DOHH2 (cell line): ENCODE measurements around the gene GJC2.

Experiments used
- H3F3A ChIP-seq: fragments of 200-600 bp; sonication (generic), shearing (Covaris generic); 2 replicates; pipeline ENCODE4 v1.6.0; 2016; ENCODE audit warnings: antibody characterized with exemption, mild to moderate bottlenecking; ENCODE audit not compliant: control insufficient read depth, insufficient read depth
- H3K27ac ChIP-seq: fragments of 200-600 bp; sonication (generic); 2 replicates; pipeline ENCODE4 v1.5.1; 2014; ENCODE audit warnings: low read depth, mild to moderate bottlenecking, low read length, moderate library complexity
- H3K27me3 ChIP-seq: fragments of 200-600 bp; sonication (generic); 2 replicates; pipeline ENCODE4 v1.6.1; 2014; ENCODE audit warnings: mild to moderate bottlenecking, low read length, mixed read lengths; ENCODE audit not compliant: control insufficient read depth
- H3K36me3 ChIP-seq: fragments of 200-600 bp; sonication (generic); 2 replicates; pipeline ENCODE4 v1.6.1; 2014; ENCODE audit warnings: mild to moderate bottlenecking, low read length, moderate library complexity, mixed read lengths; ENCODE audit not compliant: control insufficient read depth
- H3K4me1 ChIP-seq: fragments of 200-600 bp; sonication (generic); 2 replicates; pipeline ENCODE4 v1.6.1; 2014; ENCODE audit warnings: mild to moderate bottlenecking, low read length, mixed read lengths; ENCODE audit not compliant: control insufficient read depth
- H3K4me2 ChIP-seq: fragments of 200-600 bp; sonication (generic); 2 replicates; pipeline ENCODE4 v1.6.0; 2014; ENCODE audit warnings: mild to moderate bottlenecking, low read length, moderate library complexity
- H3K4me3 ChIP-seq: fragments of 200-600 bp; sonication (generic); 2 replicates; pipeline ENCODE4 v1.5.1; 2014; ENCODE audit warnings: mild to moderate bottlenecking, low read length, mixed read lengths
- H3K79me2 ChIP-seq: fragments of 200-600 bp; sonication (generic); 2 replicates; pipeline ENCODE4 v1.6.1; 2014; ENCODE audit warnings: mild to moderate bottlenecking, low read length, mixed read lengths; ENCODE audit not compliant: control insufficient read depth
- H3K9me2 ChIP-seq: fragments of 200-600 bp; sonication (generic); replicated peaks from 2 replicates; pipeline ENCODE4 v1.6.1; 2014; ENCODE audit warnings: mild to moderate bottlenecking, low read length, mixed read lengths; ENCODE audit not compliant: control insufficient read depth
- H3K9me3 ChIP-seq: fragments of 200-600 bp; sonication (generic); 2 replicates; pipeline ENCODE4 v1.6.1; 2014; ENCODE audit warnings: antibody characterized with exemption, low read length, mixed read lengths; ENCODE audit not compliant: control insufficient read depth, insufficient read depth
- H4K20me1 ChIP-seq: fragments of 200-600 bp; sonication (generic); 2 replicates; pipeline ENCODE4 v1.6.0; 2014; ENCODE audit warnings: low read depth, mild to moderate bottlenecking, antibody characterized with exemption, low read length, moderate library complexity; ENCODE audit not compliant: control insufficient read depth, insufficient read depth
- CTCF ChIP-seq: fragments of 200-600 bp; sonication (generic); IDR thresholded peaks from one replicate; pipeline ENCODE4 v1.5.1; 2014; ENCODE audit warnings: antibody characterized with exemption, mild to moderate bottlenecking, low read depth, low read length; ENCODE audit not compliant: poor library complexity, severe bottlenecking
- EZH2phosphoT487 ChIP-seq: fragments of 200-600 bp; sonication (generic); IDR thresholded peaks from 2 replicates; pipeline ENCODE4 v1.6.1; 2017; ENCODE audit warnings: borderline replicate concordance, mild to moderate bottlenecking, antibody characterized with exemption, low read length, moderate library complexity, mixed read lengths

GJC2 gene

GRCh38 chr1:228168563-228169270 is 19.0 kb downstream of the GJC2 start:
- TF ChIP-seq EZH2phosphoT487 (no peak), CTCF (no peak)
- Histone ChIP-seq H3K27ac (no peak overlapping the region), H3K4me3 (no peak overlapping the region), H3K4me1 (peaks cover 12% of the 10 kb centered on the region), H4K20me1 (peaks cover 6% of the 10 kb centered on the region; the same call in 1 of the 2 replicates), H3K27me3 (no peaks in the 10 kb centered on the region), H3F3A (no peaks in the 10 kb centered on the region), H3K79me2 (peaks cover 42% of the 10 kb centered on the region), H3K4me2 (no peak overlapping the region), H3K36me3 (no peaks in the 10 kb centered on the region), H3K9me3 (no peaks in the 10 kb centered on the region), H3K9me2 (no peaks in the 10 kb centered on the region)

- no peaks in the 10 kb centered on the region for H3K36me3 ChIP-seq
- H3K4me2 ChIP-seq, result no peak overlapping the region
- H3K79me2 ChIP-seq, result peaks cover 44% of the 10 kb centered on the region
- no peaks in the 10 kb centered on the region for H3K27me3 ChIP-seq
- no peaks in the 10 kb centered on the region for H3K9me2 ChIP-seq
- no peaks in the 10 kb centered on the region for H3F3A ChIP-seq
- no peak overlapping the region for H3K27ac ChIP-seq
- peaks cover 12% of the 10 kb centered on the region for H3K4me1 ChIP-seq
- TF ChIP-seq EZH2phosphoT487 (no peak), CTCF (no peak)
- no peaks in the 10 kb centered on the region for H3K9me3 ChIP-seq
- no peak overlapping the region for H3K4me3 ChIP-seq
- H4K20me1 ChIP-seq, result peaks cover 6% of the 10 kb centered on the region; the same call in 1 of the 2 replicates
Measured at GRCh38 chr1:228169345-228169744, 19.6 kb downstream of the GJC2 start.

GRCh38 chr1:228170666-228171065 is 20.9 kb downstream of the GJC2 start:
- Histone ChIP-seq H3K4me2 (no peak overlapping the region), H3K27ac (no peak overlapping the region), H3K36me3 (peaks cover 9% of the 10 kb centered on the region; the same call in 1 of the 2 replicates), H4K20me1 (peaks cover 6% of the 10 kb centered on the region; the same call in 1 of the 2 replicates), H3K9me2 (no peaks in the 10 kb centered on the region), H3F3A (no peaks in the 10 kb centered on the region), H3K79me2 (peaks cover 50% of the 10 kb centered on the region), H3K27me3 (no peaks in the 10 kb centered on the region), H3K4me3 (no peak overlapping the region), H3K4me1 (peaks cover 11% of the 10 kb centered on the region), H3K9me3 (peaks cover 5% of the 10 kb centered on the region; the same call in 1 of the 2 replicates)
- TF ChIP-seq CTCF (no peak), EZH2phosphoT487 (no peak)
